Right lobe of liver (tissue), 4 donors: ENCODE measurements around the gene NUBP2.

Experiments
- POLR2A ChIP-seq: fragments of 450-650 bp; IDR thresholded peaks from one replicate; pipeline ENCODE4 v1.6.1; 2017; ENCODE audit warnings: antibody characterized with exemption, mild to moderate bottlenecking
- TF ChIP-seq, protein P1 (sequence below), 4 donors: fragments of 200-600 bp in 3 of 4; fragments of 450-650 bp in 1 of 4; IDR thresholded peaks; one replicate each; pipeline versions ENCODE4 v1.5.1 to v1.8.0; 2016 to 2022; ENCODE audit warnings: antibody characterized with exemption in 4 of 4, mild to moderate bottlenecking in 2 of 4
- donor health status: DM: no; HTN: no; CAD: no.
- donor health status: DM: no; HTN: no; CAD: no.
- donor health status: DM: no; HTN: yes; CAD: no.

DNA sequence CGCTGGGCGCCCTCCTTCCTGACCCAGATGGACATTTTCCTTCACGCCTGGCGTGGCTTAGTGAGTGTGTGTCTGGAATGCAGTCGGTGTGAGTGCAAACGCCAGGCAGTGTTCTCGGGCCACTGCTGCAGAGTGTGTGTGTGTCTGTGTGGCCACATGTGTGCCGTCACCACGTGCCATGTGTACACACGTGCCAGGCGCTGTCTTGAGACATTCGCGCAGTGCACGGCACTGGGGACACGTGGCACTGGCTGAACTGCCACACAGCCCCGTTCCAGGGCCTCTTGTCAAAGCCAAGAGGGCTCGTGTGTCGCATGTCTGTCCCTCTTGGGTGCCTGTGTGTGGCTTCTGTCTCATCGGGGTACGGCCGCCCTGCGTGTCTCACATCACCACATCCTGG is 47.9 kb upstream of the NUBP2 start:
- TF ChIP-seq, protein P1, sequence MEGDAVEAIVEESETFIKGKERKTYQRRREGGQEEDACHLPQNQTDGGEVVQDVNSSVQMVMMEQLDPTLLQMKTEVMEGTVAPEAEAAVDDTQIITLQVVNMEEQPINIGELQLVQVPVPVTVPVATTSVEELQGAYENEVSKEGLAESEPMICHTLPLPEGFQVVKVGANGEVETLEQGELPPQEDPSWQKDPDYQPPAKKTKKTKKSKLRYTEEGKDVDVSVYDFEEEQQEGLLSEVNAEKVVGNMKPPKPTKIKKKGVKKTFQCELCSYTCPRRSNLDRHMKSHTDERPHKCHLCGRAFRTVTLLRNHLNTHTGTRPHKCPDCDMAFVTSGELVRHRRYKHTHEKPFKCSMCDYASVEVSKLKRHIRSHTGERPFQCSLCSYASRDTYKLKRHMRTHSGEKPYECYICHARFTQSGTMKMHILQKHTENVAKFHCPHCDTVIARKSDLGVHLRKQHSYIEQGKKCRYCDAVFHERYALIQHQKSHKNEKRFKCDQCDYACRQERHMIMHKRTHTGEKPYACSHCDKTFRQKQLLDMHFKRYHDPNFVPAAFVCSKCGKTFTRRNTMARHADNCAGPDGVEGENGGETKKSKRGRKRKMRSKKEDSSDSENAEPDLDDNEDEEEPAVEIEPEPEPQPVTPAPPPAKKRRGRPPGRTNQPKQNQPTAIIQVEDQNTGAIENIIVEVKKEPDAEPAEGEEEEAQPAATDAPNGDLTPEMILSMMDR (IDR thresholded peaks at IDR 0.05) = no peak
- no peak for TF ChIP-seq POLR2A
